Right lobe of liver (tissue), 6 donors: ENCODE data around the gene COL5A1. TPM values are rescaled to one million over a fixed set of nuclear protein-coding genes. Genes with fewer than 3 reads are reported as not detected.
"Not testable (repeated sequence)": the region's sequence is repeated elsewhere in the genome, so short reads cannot be mapped to it uniquely, and the experiment has no call there.

Experiments
- ATAC-seq, 4 donors: fragments of 200-7000 bp; cut with Tn5 transposase; one replicate each; pipeline ENCODE4 v1.9.1; 2020; ENCODE audit warnings: mild to moderate bottlenecking in 4 of 4, moderate library complexity in 4 of 4
- DNase-seq, 3 donors: peaks; one replicate each; pipeline ENCODE4 v3.0.0-alpha.2; 2020
- H3K27ac ChIP-seq, 3 donors: fragments of 200-600 bp; one replicate each; pipeline ENCODE4 v1.8.0; 2022
- H3K27me3 ChIP-seq, 2 donors: fragments of 200-600 bp; one replicate each; pipeline ENCODE4 v1.8.0; 2022
- H3K36me3 ChIP-seq, 4 donors: fragments of 200-600 bp; sonication (generic) in 1 of 4; one replicate each; pipeline versions ENCODE4 v1.5.1 to v1.8.0; 2017 to 2022; ENCODE audit warnings: control low read depth in 1 of 4
- H3K4me1 ChIP-seq, 4 donors: fragments of 200-600 bp; sonication (generic) in 1 of 4; one replicate each; pipeline versions ENCODE4 v1.5.1 to v1.8.0; 2017 to 2022; ENCODE audit warnings: control low read depth in 1 of 4
- H3K4me3 ChIP-seq, 3 donors: fragments of 200-600 bp; one replicate each; pipeline ENCODE4 v1.8.0; 2022
- H3K9me3 ChIP-seq, 4 donors: fragments of 200-600 bp; sonication (generic) in 1 of 4; one replicate each; pipeline versions ENCODE4 v1.5.1 to v1.8.0; 2017 to 2022; ENCODE audit warnings: control low read depth in 1 of 4
- CTCF ChIP-seq, 4 donors: fragments of 200-600 bp in 3 of 4; fragments of 450-650 bp in 1 of 4; IDR thresholded peaks; one replicate each; pipeline versions ENCODE4 v1.5.1 to v1.8.0; 2016 to 2022; ENCODE audit warnings: antibody characterized with exemption in 4 of 4, mild to moderate bottlenecking in 2 of 4
- POLR2A ChIP-seq: fragments of 450-650 bp; IDR thresholded peaks from one replicate; pipeline ENCODE4 v1.6.1; 2017; ENCODE audit warnings: antibody characterized with exemption, mild to moderate bottlenecking
- WGBS: methylation state at CpG from one replicate; pipeline ENCODE4 v1.1.6; 2018; ENCODE audit warnings: low coverage, low lambda C conversion rate; ENCODE audit not compliant: insufficient coverage; ENCODE audit errors: missing lambda C conversion rate; 5-methylcytosine and 5-hydroxymethylcytosine counted together
- intact Hi-C, 2 donors: fragments of 100-400 bp; cut with DNase I; formaldehyde crosslinking; loops; one replicate each; pipeline versions ENCODE4 v1.11.2 to v1.14.1; 2022
- total RNA-seq, 6 experiments: library from RNA; depleted of rRNA in 2 of 6; stranded (reverse); fragments of >200 nt in 2 of 6; fragmentation: NEBNext Ultra II Directional in 3 of 6; extraction: Animal tissue kit (Norgen Biotek cat#: 25700) in 3 of 6; gene quantifications; one replicate each; pipeline versions ENCODE4 v1.1.0 to v1.2.4, GENCODE V29; 2016 to 2023
- donor health status: DM: no; HTN: yes; CAD: no.
- donor health status: DM: no; HTN: no; CAD: no.
- donor health status: DM: no; HTN: no; CAD: no.
- donor health status: DM: no; HTN: yes; CAD: no.
- donor health status: DM: no; HTN: yes; CAD: no.

Gene COL5A1
- total RNA-seq, 6 experiments from 2014 or later: 1.5 to 17.0 (median 7.7) TPM

GRCh38 chr9:134643222-134643671, 1.6 kb downstream of the COL5A1 start:
- ATAC-seq (no peak), DNase-seq (no peak)
- H3K4me3 ChIP-seq: peak overlapping the region in 2 of 3 donors; percentile 7 to 46
- peak overlapping the region in 1 of 3 donors; percentile 76 for H3K27ac ChIP-seq
- 16% methylated on average over 10 of the region's 16 CpGs for WGBS
- intact Hi-C loops: no loop called here
- no peaks in the 10 kb centered on the region for H3K4me1 ChIP-seq
- H3K36me3 ChIP-seq: no peaks in the 10 kb centered on the region
- TF ChIP-seq POLR2A (no peak), CTCF (IDR thresholded peaks at IDR 0.05) (no peak)
- H3K9me3 ChIP-seq: no peaks in the 10 kb centered on the region
- H3K27me3 ChIP-seq: no peaks in the 10 kb centered on the region

GRCh38 chr9:134644401-134644724, 2.8 kb downstream of the COL5A1 start:
- H3K27ac ChIP-seq, H3K36me3 ChIP-seq, intact Hi-C loops, ATAC-seq, H3K27me3 ChIP-seq, H3K4me3 ChIP-seq, DNase-seq, H3K4me1 ChIP-seq, H3K9me3 ChIP-seq: not testable (repeated sequence)
- WGBS: 64% methylated on average over 8 of the region's 14 CpGs

- intact Hi-C loops: no loop called here
- 49% methylated on average over 12 of the region's 22 CpGs for WGBS
- H3K4me1 ChIP-seq: no peaks in the 10 kb centered on the region
- no peak for DNase-seq
- no peaks in the 10 kb centered on the region for H3K9me3 ChIP-seq
- H3K27me3 ChIP-seq: no peaks in the 10 kb centered on the region
- ATAC-seq: peak in 1 of 4 donors; percentile 10
- TF ChIP-seq CTCF (IDR thresholded peaks at IDR 0.05): no peak
- no peak for TF ChIP-seq POLR2A
- peak overlapping the region in 1 of 3 donors; percentile 33 for H3K27ac ChIP-seq
- H3K36me3 ChIP-seq: no peaks in the 10 kb centered on the region
- no peak overlapping the region for H3K4me3 ChIP-seq
Observed at GRCh38 chr9:134644725-134645606, 3.4 kb downstream of the COL5A1 start.

GRCh38 chr9:134645607-134646365, 4.2 kb downstream of the COL5A1 start:
- no peak for DNase-seq
- no peaks in the 10 kb centered on the region for H3K36me3 ChIP-seq
- WGBS: 37% methylated on average over 7 of the region's 9 CpGs
- no peak for ATAC-seq
- H3K4me3 ChIP-seq: no peak overlapping the region
- TF ChIP-seq CTCF (IDR thresholded peaks at IDR 0.05) (no peak), POLR2A (no peak)
- no peaks in the 10 kb centered on the region for H3K27me3 ChIP-seq
- H3K4me1 ChIP-seq: no peaks in the 10 kb centered on the region
- intact Hi-C loops: no loop called here
- H3K27ac ChIP-seq: no peak overlapping the region
- H3K9me3 ChIP-seq: no peaks in the 10 kb centered on the region
